BLaER1 (cell line): Measurements from ENCODE around the gene MFSD6L.
A peak's percentile ranks its signal among the peaks of the same experiment; 100 is the strongest.

Experiments
- H3K27ac ChIP-seq: shearing (Covaris generic); formaldehyde crosslinking; 2 replicates; pipeline ENCODE4 v1.8.1; 2022
- H3K27me3 ChIP-seq: shearing (Covaris generic); formaldehyde crosslinking; 2 replicates; pipeline ENCODE4 v1.8.1; 2022
- H3K36me3 ChIP-seq: shearing (Covaris generic); formaldehyde crosslinking; 2 replicates; pipeline ENCODE4 v1.8.1; 2022
- H3K4me1 ChIP-seq: shearing (Covaris generic); formaldehyde crosslinking; 2 replicates; pipeline ENCODE4 v1.8.1; 2022
- H3K4me2 ChIP-seq: shearing (Covaris generic); formaldehyde crosslinking; 2 replicates; pipeline ENCODE4 v1.8.1; 2022
- H3K4me3 ChIP-seq: shearing (Covaris generic); formaldehyde crosslinking; 2 replicates; pipeline ENCODE4 v1.8.1; 2022
- H3K9ac ChIP-seq: shearing (Covaris generic); formaldehyde crosslinking; 2 replicates; pipeline ENCODE4 v1.8.1; 2022
- H3K9me3 ChIP-seq: shearing (Covaris generic); formaldehyde crosslinking; 2 replicates; pipeline ENCODE4 v1.8.1; 2022
- H4K20me1 ChIP-seq: shearing (Covaris generic); formaldehyde crosslinking; 2 replicates; pipeline ENCODE4 v1.8.1; 2022
- Cebpa-rat ChIP-seq: shearing (Covaris generic); IDR thresholded peaks from 2 replicates; pipeline ENCODE4 v1.8.1; 2022

MFSD6L gene

DNA sequence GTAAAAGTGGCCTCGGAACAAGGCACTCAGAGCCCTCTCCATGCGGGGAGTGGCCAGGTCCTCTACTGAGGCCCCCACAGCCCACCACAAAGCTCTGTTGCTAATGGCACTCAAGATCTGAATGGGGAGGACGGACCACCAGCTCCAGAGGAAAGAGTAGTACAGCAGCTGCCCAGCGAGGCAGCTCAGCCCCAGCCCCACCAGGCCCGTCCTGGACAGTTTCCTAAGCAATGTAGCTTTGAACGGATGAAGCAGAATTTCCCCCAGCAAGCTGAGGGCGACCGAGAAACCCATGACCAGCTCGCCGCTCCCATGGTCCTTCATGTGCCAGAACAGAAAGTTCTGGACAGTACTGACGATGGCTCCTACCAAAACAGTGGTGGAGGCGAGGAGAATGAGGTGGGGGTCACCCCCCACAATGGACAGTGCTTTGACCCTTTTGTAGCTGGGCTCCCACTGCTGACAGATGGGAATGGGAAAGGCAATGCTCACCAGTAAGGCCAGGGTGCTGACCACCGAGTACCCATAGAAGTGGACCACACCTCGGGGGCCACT lies 1.5 kb downstream of the MFSD6L start:
- H3K27ac ChIP-seq = no peak overlapping the region
- no peak overlapping the region for H3K4me2 ChIP-seq
- H3K36me3 ChIP-seq = no peaks in the 10 kb centered on the region
- no peak overlapping the region for H3K9ac ChIP-seq
- H4K20me1 ChIP-seq = no peaks in the 10 kb centered on the region
- TF ChIP-seq Cebpa-rat = no peak
- no peak overlapping the region for H3K4me3 ChIP-seq
- no peaks in the 10 kb centered on the region for H3K9me3 ChIP-seq
- H3K27me3 ChIP-seq = no peaks in the 10 kb centered on the region
- peaks cover 9% of the 10 kb centered on the region; the same call in 1 of the 2 replicates for H3K4me1 ChIP-seq

DNA sequence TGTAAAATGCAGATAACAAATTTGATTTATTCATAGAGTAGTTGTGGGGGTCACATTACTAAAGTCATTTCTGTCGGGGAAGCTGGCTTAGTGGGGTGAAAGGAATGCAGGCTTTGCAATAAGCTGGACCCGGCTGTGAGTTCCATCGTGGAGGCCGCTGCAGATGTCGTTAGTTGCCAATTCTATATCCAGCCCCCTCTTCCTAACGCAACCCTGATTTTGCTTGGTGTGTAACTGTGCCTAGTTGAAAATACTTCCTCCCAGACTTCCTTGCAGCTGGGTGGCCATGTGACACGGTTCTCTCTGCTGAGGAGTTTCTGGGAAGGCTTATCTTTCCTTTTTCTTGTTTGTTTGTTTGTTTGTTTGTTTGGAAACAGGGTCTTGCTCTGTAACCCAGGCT lies 4.5 kb downstream of the MFSD6L start:
- Histone ChIP-seq H3K4me1 (peaks cover 15% of the 10 kb centered on the region), H3K27me3 (no peaks in the 10 kb centered on the region), H3K4me3 (no peak overlapping the region), H3K9ac (no peak overlapping the region), H4K20me1 (no peaks in the 10 kb centered on the region), H3K9me3 (peaks cover 15% of the 10 kb centered on the region), H3K27ac (no peak overlapping the region), H3K4me2 (no peak overlapping the region), H3K36me3 (no peaks in the 10 kb centered on the region)
- no peak for TF ChIP-seq Cebpa-rat

DNA sequence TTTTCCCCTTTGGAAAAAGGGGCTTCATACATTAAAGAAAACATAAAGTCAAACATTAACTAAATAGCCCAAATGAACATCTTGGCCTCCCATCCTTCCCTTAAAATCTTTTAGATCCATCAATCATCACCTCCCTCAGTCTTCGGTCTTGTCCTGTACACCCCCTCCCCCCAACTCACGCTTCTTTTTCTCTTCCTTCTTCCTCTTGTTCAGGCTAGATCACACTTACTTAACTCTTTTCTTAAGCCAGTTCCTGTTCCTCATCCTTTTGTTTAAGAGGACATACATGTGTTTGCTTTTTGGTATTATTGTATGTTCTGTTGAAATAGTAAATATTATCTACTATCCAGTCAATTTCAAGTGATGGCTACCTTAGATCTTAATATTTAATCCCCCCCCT lies 5.5 kb downstream of the MFSD6L start:
- Histone ChIP-seq H3K36me3 (no peaks in the 10 kb centered on the region), H4K20me1 (no peaks in the 10 kb centered on the region), H3K4me3 (no peak overlapping the region), H3K4me2 (no peak overlapping the region), H3K9ac (no peak overlapping the region), H3K9me3 (peaks cover 15% of the 10 kb centered on the region), H3K27me3 (no peaks in the 10 kb centered on the region), H3K4me1 (peaks cover 15% of the 10 kb centered on the region), H3K27ac (no peak overlapping the region)
- TF ChIP-seq Cebpa-rat = no peak

DNA sequence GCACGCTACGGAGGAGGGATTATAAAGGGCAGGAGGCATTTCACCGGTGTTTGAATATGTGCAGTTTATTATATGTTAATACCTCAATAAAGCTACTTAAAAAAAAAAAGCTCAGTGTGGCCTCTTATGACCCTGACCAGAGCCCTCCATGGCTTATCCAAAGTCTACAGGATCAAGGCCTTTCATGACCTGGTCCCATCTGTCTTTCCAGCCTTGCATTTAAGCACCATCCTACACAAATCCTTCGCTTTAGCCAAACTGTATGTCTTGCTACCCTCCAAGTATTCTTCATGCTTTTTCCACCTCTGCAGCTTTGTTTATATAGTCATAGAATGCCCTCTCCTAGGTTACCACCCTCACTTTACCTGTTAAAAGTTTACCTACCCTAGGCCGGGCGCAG lies 6.5 kb downstream of the MFSD6L start:
- H3K4me3 ChIP-seq = no peak overlapping the region
- no peak for TF ChIP-seq Cebpa-rat
- H3K4me1 ChIP-seq = peaks cover 15% of the 10 kb centered on the region
- no peak overlapping the region for H3K9ac ChIP-seq
- H3K9me3 ChIP-seq = peaks cover 15% of the 10 kb centered on the region
- no peaks in the 10 kb centered on the region for H4K20me1 ChIP-seq
- no peaks in the 10 kb centered on the region for H3K27me3 ChIP-seq
- no peak overlapping the region for H3K4me2 ChIP-seq
- H3K27ac ChIP-seq = no peak overlapping the region
- no peaks in the 10 kb centered on the region for H3K36me3 ChIP-seq

DNA sequence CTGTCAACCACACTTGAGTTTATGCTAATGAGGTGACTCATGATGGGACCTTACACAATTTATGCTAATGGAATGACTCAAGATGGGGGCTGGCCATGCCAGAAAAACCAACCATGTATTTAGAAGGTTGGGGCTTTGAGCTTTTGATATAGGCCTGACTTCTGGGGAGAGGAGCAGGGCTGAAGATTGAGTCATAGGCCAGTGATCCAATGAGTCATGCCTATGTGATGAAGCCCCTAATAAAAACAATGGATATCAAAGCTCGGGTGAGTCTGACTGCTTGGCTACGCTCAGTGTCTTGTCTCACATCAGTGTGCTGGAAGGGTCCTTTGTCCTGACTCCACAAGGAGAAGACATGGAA lies 7.3 kb downstream of the MFSD6L start:
- Histone ChIP-seq H3K9ac (no peak overlapping the region), H3K27me3 (no peaks in the 10 kb centered on the region), H3K4me2 (no peak overlapping the region), H3K36me3 (no peaks in the 10 kb centered on the region), H3K9me3 (peaks cover 15% of the 10 kb centered on the region), H4K20me1 (no peaks in the 10 kb centered on the region), H3K27ac (no peak overlapping the region), H3K4me1 (peaks cover 15% of the 10 kb centered on the region), H3K4me3 (no peak overlapping the region)
- TF ChIP-seq Cebpa-rat = no peak

DNA sequence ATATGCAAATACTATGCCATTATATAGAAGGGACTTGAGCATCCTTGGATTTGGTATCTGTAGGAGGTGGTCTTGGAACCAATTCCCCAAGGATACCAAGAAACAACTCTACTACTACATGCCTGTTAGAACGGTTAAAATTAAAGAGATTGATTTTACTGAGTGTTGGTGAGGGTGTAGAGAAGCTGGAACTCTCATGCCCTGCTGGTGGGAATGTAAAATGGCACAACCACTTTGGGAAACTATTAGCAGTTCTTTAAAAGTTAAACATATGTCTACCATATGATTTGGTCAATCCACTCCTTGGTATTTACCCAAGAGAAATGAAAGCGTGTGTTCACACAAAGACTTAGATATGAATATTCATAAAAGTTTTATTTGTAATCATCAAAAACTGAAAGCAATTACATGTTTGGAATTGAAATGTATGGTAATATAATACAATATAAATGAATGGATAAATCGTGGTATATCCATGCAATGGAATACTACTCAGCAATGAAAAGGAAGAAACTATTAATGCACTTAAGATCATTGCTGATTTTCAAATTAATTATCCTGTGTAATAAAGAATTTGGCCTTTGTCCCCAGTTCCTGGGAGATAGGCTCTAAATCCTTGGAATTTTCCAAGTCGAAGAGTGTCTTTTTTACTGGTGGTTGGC lies 7.8 kb downstream of the MFSD6L start:
- H3K36me3 ChIP-seq = no peaks in the 10 kb centered on the region
- TF ChIP-seq Cebpa-rat = no peak
- no peak overlapping the region for H3K9ac ChIP-seq
- H4K20me1 ChIP-seq = no peaks in the 10 kb centered on the region
- H3K9me3 ChIP-seq = peaks cover 15% of the 10 kb centered on the region
- no peaks in the 10 kb centered on the region for H3K27me3 ChIP-seq
- no peak overlapping the region for H3K4me3 ChIP-seq
- H3K4me1 ChIP-seq = peaks cover 15% of the 10 kb centered on the region
- no peak overlapping the region for H3K27ac ChIP-seq
- no peak overlapping the region for H3K4me2 ChIP-seq

DNA sequence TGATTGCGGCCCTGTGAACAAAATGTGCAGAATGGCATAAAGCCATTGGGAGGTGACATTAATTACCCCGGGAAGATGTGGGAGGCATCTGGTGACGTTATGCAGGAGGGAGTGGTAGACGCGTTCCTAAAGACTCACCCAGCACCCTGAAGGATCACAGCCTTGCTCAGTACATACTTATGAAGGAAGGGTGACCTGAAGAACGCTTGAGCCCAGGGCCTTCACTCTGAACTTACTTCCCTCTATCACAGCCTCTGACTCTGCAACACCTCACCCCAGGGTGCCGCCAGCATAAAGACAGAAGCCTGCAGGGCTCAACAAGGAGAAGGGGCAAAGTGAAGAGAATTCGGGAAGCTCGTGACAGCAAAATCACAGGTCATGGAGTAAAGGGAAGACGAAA lies 9.4 kb downstream of the MFSD6L start:
- H3K36me3 ChIP-seq = no peaks in the 10 kb centered on the region
- H3K9ac ChIP-seq = no peak overlapping the region
- no peak for TF ChIP-seq Cebpa-rat
- H3K27ac ChIP-seq = no peak overlapping the region
- peaks cover 15% of the 10 kb centered on the region for H3K9me3 ChIP-seq
- no peaks in the 10 kb centered on the region for H3K27me3 ChIP-seq
- H3K4me2 ChIP-seq = 0 out of 2 replicates have a peak overlapping the region, but pooled peaks have one; percentile 12
- H3K4me3 ChIP-seq = no peak overlapping the region
- no peaks in the 10 kb centered on the region for H4K20me1 ChIP-seq
- peaks cover 10% of the 10 kb centered on the region for H3K4me1 ChIP-seq

DNA sequence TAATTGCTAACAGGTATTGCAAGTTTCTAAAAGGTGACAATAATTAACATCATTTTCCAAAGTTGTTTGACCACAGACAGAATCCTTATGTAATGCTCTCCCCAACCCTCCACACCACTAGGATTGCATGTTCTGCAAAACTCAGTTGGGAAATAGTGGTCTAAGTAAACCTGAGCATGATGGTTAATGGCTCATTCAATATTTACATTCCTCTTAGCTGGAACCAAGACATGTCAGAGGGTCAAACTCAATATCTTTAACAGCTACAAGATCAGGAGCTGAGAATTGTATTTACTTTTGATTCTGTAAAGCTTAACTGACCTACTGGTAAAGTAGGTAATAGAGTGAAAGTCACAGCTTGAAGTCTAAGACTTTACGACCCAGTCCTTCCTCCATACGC lies 10.2 kb downstream of the MFSD6L start:
- Histone ChIP-seq H3K4me2 (no peak overlapping the region), H3K9ac (no peak overlapping the region), H3K36me3 (no peaks in the 10 kb centered on the region), H4K20me1 (no peaks in the 10 kb centered on the region), H3K4me1 (peaks cover 6% of the 10 kb centered on the region), H3K27ac (no peak overlapping the region), H3K27me3 (no peaks in the 10 kb centered on the region), H3K9me3 (peaks cover 15% of the 10 kb centered on the region), H3K4me3 (no peak overlapping the region)
- no peak for TF ChIP-seq Cebpa-rat

DNA sequence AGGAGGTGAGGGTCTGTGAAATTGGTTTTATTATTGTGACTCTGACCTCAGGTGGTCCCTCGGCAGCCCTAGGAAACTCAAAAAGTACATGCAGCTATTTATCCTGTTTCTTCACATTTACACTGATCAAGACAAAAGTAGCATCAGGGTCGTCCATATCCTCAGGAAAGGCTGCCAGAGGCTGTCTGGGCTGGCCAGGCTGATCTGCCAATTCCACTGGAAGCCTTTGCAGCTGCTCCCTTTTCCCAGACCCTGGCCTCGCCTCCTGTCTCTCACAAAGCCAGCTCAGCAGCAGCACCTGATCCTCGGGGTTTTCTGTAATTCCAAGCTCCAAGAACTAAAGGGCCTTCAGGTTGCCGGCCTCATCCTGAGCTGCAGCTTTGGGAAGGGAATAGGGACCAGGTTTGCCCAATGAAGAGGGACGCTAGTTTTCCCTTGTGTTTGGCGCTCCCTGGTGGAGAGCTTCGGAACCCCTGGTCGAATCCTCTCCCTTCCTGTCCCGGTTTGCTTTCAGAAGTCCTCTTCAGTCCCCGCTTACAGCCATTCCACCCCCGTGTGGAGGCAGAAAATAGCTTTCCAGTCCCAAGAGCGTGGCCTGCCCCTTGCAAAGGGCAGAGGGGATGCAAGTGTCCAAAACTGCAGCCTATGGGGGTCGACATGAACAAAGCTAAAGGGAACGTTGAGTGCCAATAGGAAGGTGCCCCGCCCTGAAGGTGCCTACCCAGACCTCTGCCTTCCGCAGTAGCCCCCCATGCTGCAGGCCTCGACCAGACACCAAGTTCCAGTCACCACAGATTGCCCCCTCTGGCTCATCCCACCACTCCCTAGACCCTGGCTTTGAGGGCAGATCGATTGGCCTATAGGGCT lies 13.4 kb downstream of the MFSD6L start:
- no peak for TF ChIP-seq Cebpa-rat
- no peaks in the 10 kb centered on the region for H3K36me3 ChIP-seq
- no peak overlapping the region for H3K9ac ChIP-seq
- H3K27me3 ChIP-seq = no peaks in the 10 kb centered on the region
- no peak overlapping the region for H3K4me2 ChIP-seq
- no peak overlapping the region for H3K4me3 ChIP-seq
- H3K4me1 ChIP-seq = peaks cover 6% of the 10 kb centered on the region
- H3K27ac ChIP-seq = no peak overlapping the region
- H3K9me3 ChIP-seq = no peaks in the 10 kb centered on the region
- H4K20me1 ChIP-seq = no peaks in the 10 kb centered on the region

DNA sequence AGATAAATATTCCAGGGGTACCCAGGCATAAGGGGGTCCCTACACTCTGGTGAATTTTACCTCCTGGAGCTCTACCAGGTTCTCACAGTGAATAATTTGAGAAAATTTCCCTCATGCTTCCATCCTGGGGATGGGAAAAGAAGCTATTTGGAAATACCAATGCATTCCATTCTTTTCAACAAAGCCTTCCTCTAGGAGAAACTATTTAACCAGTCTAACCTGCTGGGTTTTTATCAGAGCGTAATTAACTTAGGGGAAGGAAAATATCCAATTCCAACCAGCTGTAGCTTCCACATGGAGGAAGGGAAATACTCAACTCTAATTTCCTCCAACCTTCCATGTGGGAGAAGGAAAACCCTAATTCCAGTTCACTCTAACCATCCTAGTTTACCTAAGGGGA lies 17.0 kb downstream of the MFSD6L start:
- H3K9ac ChIP-seq = no peak overlapping the region
- no peak overlapping the region for H3K4me2 ChIP-seq
- H3K9me3 ChIP-seq = no peaks in the 10 kb centered on the region
- H3K36me3 ChIP-seq = no peaks in the 10 kb centered on the region
- TF ChIP-seq Cebpa-rat = no peak
- H3K4me3 ChIP-seq = no peak overlapping the region
- peaks cover under 1% of the 10 kb centered on the region; the same call in 1 of the 2 replicates for H3K4me1 ChIP-seq
- no peaks in the 10 kb centered on the region for H3K27me3 ChIP-seq
- no peaks in the 10 kb centered on the region for H4K20me1 ChIP-seq
- no peak overlapping the region for H3K27ac ChIP-seq
